Measurements from ENCODE around the gene JPH2. TPM values are rescaled to one million over a fixed set of nuclear protein-coding genes. Genes with fewer than 3 reads are reported as not detected.

The JPH2 gene
- polyA plus RNA-seq, 1 experiment = 14.7 TPM

GRCh38 chr20:44176833-44177534, 10.0 kb downstream of the JPH2 start:
- no peak for TF ChIP-seq CTCF (IDR thresholded peaks at IDR 0.05; ENCODE audit: insufficient read depth, low read depth, low read length)
- Histone ChIP-seq H3K4me3 (ENCODE audit: low read depth, low read length) (no peak overlapping the region), H3K36me3 (ENCODE audit: control insufficient read depth, insufficient read depth, low read length) (0 out of 2 replicates have a peak, but pooled peaks cover 2% of the 10 kb centered on the region), H3K27me3 (ENCODE audit: control insufficient read depth, insufficient read depth, low read length) (no peaks in the 10 kb centered on the region)
- CTCF ChIA-PET = interaction anchor here (0.8 to 1.4 kb wide), 4 partner anchors 10 to 85 kb away, joined by 3 to 4 read pairs (median 3); partner anchors contain the start of gene JPH2
- DNase-seq (ENCODE audit: low read depth) = no peak
- POLR2A ChIA-PET = no interaction called here

GRCh38 chr20:44174996-44175765, 11.8 kb downstream of the JPH2 start:
- DNase-seq (ENCODE audit: low read depth) = no peak
- POLR2A ChIA-PET = no interaction called here
- no peak for TF ChIP-seq CTCF (IDR thresholded peaks at IDR 0.05; ENCODE audit: insufficient read depth, low read depth, low read length)
- CTCF ChIA-PET = interaction anchor here (1.6 kb wide), 1 partner anchor 58 kb away, joined by 6 read pairs; no protein-coding TSS in a partner anchor
- no peaks in the 10 kb centered on the region for H3K27me3 ChIP-seq (ENCODE audit: control insufficient read depth, insufficient read depth, low read length)
- H3K36me3 ChIP-seq (ENCODE audit: control insufficient read depth, insufficient read depth, low read length) = 0 out of 2 replicates have a peak, but pooled peaks cover 2% of the 10 kb centered on the region
- H3K4me3 ChIP-seq (ENCODE audit: low read depth, low read length) = no peak overlapping the region

GRCh38 chr20:44173846-44174245, 13.1 kb downstream of the JPH2 start:
- no peak for DNase-seq (ENCODE audit: low read depth)
- H3K27me3 ChIP-seq (ENCODE audit: control insufficient read depth, insufficient read depth, low read length) = no peaks in the 10 kb centered on the region
- TF ChIP-seq CTCF (IDR thresholded peaks at IDR 0.05; ENCODE audit: insufficient read depth, low read depth, low read length) = no peak
- H3K4me3 ChIP-seq (ENCODE audit: low read depth, low read length) = no peak overlapping the region
- ChIA-PET POLR2A (no interaction called here), CTCF (interaction anchor here (1.1 to 3.1 kb wide), 3 partner anchors 17 to 58 kb away, joined by 3 to 12 read pairs (median 6); no protein-coding TSS in a partner anchor)
- H3K36me3 ChIP-seq (ENCODE audit: control insufficient read depth, insufficient read depth, low read length) = 0 out of 2 replicates have a peak, but pooled peaks cover 2% of the 10 kb centered on the region

- POLR2A ChIA-PET = no interaction called here
- TF ChIP-seq CTCF (IDR thresholded peaks at IDR 0.05; ENCODE audit: insufficient read depth, low read depth, low read length) = no peak
- CTCF ChIA-PET = interaction anchor here (1.1 to 3.1 kb wide), 2 partner anchors 17 to 57 kb away, joined by 3 to 12 read pairs; no protein-coding TSS in a partner anchor
- 0 out of 2 replicates have a peak, but pooled peaks cover 2% of the 10 kb centered on the region for H3K36me3 ChIP-seq (ENCODE audit: control insufficient read depth, insufficient read depth, low read length)
- no peak overlapping the region for H3K4me3 ChIP-seq (ENCODE audit: low read depth, low read length)
- no peaks in the 10 kb centered on the region for H3K27me3 ChIP-seq (ENCODE audit: control insufficient read depth, insufficient read depth, low read length)
- no peak for DNase-seq (ENCODE audit: low read depth)
Measured at GRCh38 chr20:44173116-44173515, 13.9 kb downstream of the JPH2 start.

- DNase-seq (ENCODE audit: low read depth) = no peak
- Histone ChIP-seq H3K27me3 (ENCODE audit: control insufficient read depth, insufficient read depth, low read length) (no peaks in the 10 kb centered on the region), H3K4me3 (ENCODE audit: low read depth, low read length) (no peak overlapping the region), H3K36me3 (ENCODE audit: control insufficient read depth, insufficient read depth, low read length) (0 out of 2 replicates have a peak, but pooled peaks cover 2% of the 10 kb centered on the region)
- no peak for TF ChIP-seq CTCF (IDR thresholded peaks at IDR 0.05; ENCODE audit: insufficient read depth, low read depth, low read length)
- CTCF ChIA-PET = interaction anchor here (1.1 to 3.1 kb wide), 2 partner anchors 18 to 56 kb away, joined by 3 to 12 read pairs; no protein-coding TSS in a partner anchor
- POLR2A ChIA-PET = no interaction called here
Measured at GRCh38 chr20:44172572-44172950, 14.4 kb downstream of the JPH2 start.

Data from BJ (cell line).